Ishikawa (cell line): ENCODE data around the gene ABHD3.

ENCODE experiments used
- CEBPB ChIP-seq: IDR thresholded peaks from 2 replicates; pipeline ENCODE4 v1.6.1; 2012
- CREB1 ChIP-seq: IDR thresholded peaks from 2 replicates; pipeline ENCODE4 v1.6.1; 2012; ENCODE audit warnings: low read depth
- EGR1 ChIP-seq: IDR thresholded peaks from 2 replicates; pipeline ENCODE4 v1.6.1; 2012
- EP300 ChIP-seq: IDR thresholded peaks from 2 replicates; pipeline ENCODE4 v1.6.1; 2012; ENCODE audit warnings: borderline replicate concordance
- FOXM1 ChIP-seq: IDR thresholded peaks from 2 replicates; pipeline ENCODE4 v1.6.1; 2012; ENCODE audit warnings: low read depth, borderline replicate concordance
- NFIC ChIP-seq: IDR thresholded peaks from 2 replicates; pipeline ENCODE4 v1.6.1; 2012
- RAD21 ChIP-seq: IDR thresholded peaks from 2 replicates; pipeline ENCODE4 v1.6.1; 2012; ENCODE audit warnings: low read depth
- TAF1 ChIP-seq: IDR thresholded peaks from 2 replicates; pipeline ENCODE4 v1.6.1; 2012; ENCODE audit warnings: low read depth, mild to moderate bottlenecking
- TCF12 ChIP-seq: IDR thresholded peaks from 2 replicates; pipeline ENCODE4 v1.6.1; 2012; ENCODE audit warnings: low read depth
- TEAD4 ChIP-seq: IDR thresholded peaks from 2 replicates; pipeline ENCODE4 v1.6.1; 2012
- YY1 ChIP-seq: IDR thresholded peaks from 2 replicates; pipeline ENCODE4 v1.6.1; 2012; ENCODE audit warnings: low read depth
- ZBTB7A ChIP-seq: IDR thresholded peaks from 2 replicates; pipeline ENCODE4 v1.6.1; 2012; ENCODE audit warnings: low read depth
- TF ChIP-seq, protein P1 (sequence below): IDR thresholded peaks from 2 replicates; pipeline ENCODE4 v1.6.1; 2012; ENCODE audit warnings: low read depth, mild to moderate bottlenecking
- TF ChIP-seq, protein P2 (sequence below): IDR thresholded peaks from 2 replicates; pipeline ENCODE4 v1.6.1; 2012
- TF ChIP-seq, protein P3 (sequence below): IDR thresholded peaks from 2 replicates; pipeline ENCODE4 v1.6.1; 2012

ABHD3 gene

DNA sequence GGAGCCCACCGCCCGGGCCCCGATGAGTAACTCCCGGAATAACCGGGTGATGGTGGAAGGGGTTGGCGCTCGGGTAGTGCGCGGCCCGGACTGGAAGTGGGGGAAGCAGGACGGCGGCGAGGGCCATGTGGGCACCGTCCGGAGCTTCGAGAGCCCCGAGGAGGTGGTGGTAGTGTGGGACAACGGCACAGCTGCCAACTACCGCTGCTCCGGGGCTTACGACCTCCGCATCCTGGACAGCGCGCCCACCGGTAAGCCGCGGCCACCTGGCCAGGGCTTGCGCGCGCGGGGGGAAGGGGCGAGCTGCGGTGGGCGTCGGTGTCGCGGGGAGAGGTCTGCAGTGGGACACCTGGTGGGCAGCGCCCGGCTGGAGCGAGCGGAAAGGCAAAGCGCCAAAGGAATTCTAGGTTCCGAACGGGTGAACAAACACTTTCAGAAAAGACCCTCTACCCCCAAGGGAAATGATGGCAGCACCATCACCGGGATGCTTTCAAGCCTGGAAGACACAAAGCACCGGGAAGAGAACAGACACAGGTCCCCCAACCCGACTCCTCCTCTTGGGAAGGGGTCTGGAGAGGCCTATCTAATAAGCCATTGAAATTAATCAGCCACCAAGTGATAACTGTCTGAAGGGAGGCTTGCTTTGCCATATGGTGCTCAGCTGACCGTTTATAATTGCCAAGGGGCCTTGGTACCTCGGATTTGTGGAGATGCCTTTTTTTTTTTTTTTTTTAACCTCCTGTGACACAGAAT lies 37.2 kb upstream of the ABHD3 start:
- TF ChIP-seq YY1, result no peak
- TF ChIP-seq TAF1, result no peak
- no peak for TF ChIP-seq CEBPB
- peak; percentile 92 for TF ChIP-seq ZBTB7A
- TF ChIP-seq, protein P1, sequence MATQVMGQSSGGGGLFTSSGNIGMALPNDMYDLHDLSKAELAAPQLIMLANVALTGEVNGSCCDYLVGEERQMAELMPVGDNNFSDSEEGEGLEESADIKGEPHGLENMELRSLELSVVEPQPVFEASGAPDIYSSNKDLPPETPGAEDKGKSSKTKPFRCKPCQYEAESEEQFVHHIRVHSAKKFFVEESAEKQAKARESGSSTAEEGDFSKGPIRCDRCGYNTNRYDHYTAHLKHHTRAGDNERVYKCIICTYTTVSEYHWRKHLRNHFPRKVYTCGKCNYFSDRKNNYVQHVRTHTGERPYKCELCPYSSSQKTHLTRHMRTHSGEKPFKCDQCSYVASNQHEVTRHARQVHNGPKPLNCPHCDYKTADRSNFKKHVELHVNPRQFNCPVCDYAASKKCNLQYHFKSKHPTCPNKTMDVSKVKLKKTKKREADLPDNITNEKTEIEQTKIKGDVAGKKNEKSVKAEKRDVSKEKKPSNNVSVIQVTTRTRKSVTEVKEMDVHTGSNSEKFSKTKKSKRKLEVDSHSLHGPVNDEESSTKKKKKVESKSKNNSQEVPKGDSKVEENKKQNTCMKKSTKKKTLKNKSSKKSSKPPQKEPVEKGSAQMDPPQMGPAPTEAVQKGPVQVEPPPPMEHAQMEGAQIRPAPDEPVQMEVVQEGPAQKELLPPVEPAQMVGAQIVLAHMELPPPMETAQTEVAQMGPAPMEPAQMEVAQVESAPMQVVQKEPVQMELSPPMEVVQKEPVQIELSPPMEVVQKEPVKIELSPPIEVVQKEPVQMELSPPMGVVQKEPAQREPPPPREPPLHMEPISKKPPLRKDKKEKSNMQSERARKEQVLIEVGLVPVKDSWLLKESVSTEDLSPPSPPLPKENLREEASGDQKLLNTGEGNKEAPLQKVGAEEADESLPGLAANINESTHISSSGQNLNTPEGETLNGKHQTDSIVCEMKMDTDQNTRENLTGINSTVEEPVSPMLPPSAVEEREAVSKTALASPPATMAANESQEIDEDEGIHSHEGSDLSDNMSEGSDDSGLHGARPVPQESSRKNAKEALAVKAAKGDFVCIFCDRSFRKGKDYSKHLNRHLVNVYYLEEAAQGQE, result no peak
- TF ChIP-seq NFIC, result no peak
- TF ChIP-seq, protein P2, sequence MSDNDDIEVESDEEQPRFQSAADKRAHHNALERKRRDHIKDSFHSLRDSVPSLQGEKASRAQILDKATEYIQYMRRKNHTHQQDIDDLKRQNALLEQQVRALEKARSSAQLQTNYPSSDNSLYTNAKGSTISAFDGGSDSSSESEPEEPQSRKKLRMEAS, result peak; percentile 59; the same call in 1 of the 2 replicates
- TF ChIP-seq RAD21, result no peak
- no peak for TF ChIP-seq FOXM1
- TF ChIP-seq EGR1, result no peak
- no peak for TF ChIP-seq TEAD4
- TF ChIP-seq, protein P3, sequence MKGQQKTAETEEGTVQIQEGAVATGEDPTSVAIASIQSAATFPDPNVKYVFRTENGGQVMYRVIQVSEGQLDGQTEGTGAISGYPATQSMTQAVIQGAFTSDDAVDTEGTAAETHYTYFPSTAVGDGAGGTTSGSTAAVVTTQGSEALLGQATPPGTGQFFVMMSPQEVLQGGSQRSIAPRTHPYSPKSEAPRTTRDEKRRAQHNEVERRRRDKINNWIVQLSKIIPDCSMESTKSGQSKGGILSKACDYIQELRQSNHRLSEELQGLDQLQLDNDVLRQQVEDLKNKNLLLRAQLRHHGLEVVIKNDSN, result no peak
- no peak for TF ChIP-seq TCF12
- TF ChIP-seq EP300, result no peak

DNA sequence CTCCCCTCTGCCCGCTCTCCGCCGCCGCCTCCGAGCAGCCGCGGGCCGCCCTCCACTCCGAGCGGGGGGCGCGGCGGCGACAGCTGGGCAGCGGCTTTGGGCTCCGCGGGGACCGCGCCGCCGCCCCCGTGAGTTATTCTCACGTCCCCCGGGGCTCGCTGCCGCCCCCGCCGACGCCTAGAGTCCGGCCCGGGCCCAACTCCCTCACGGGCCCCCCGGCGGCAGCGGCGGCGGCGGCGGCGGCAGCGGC lies 36.7 kb upstream of the ABHD3 start:
- TF ChIP-seq ZBTB7A, result no peak
- TF ChIP-seq TAF1, result no peak

DNA sequence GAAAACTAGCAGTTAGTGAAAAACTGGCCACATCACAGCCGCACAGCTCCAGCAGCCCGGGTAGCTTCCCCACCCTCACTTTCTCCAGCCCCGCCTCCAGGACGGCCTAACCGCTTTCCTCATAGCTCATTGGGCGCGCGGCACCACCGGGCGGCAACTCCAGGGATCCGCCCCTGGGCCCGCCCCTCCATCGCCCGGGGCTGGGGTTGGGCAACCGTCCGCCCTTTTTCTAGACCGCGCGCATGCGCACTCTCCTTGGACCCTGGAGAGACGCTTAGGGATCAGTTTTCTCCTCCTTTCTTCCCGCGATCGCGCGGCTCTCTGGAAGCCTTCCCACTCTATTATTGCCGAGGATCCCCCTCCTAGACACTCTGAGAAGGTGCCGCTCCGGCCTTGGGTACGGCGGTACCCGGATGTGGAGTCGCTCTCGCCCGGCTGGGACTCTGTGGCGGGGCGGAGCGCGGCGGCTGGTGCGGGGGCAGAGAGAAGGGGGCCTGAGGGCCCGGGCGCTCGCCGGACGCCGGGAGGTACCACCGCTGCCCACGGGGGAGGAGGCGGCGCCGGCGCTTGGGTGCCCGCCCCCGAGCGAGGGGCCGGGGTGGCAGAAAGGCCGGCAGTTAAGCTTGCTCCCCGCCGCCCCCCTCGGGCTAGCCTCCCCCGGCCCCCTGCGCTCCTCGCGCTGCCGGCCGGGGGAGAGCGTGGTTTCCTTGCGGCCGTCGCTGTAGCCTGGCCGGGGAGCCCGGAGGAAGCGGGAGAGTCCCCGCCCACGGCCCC lies 36.2 kb upstream of the ABHD3 start, which contains the start of gene MIB1:
MIB1 (plus strand) TSS at position 255 of the 774 bp plus-strand sequence. CDS start 792 bp downstream, outside the sequence.
- no peak for TF ChIP-seq NFIC
- no peak for TF ChIP-seq FOXM1
- peak; percentile 76 for TF ChIP-seq EGR1
- peak; percentile 75; the same call in 1 of the 2 replicates for TF ChIP-seq CEBPB
- TF ChIP-seq, protein P2, result no peak; the same call in 1 of the 2 replicates
- peak; percentile 83 for TF ChIP-seq TAF1

DNA sequence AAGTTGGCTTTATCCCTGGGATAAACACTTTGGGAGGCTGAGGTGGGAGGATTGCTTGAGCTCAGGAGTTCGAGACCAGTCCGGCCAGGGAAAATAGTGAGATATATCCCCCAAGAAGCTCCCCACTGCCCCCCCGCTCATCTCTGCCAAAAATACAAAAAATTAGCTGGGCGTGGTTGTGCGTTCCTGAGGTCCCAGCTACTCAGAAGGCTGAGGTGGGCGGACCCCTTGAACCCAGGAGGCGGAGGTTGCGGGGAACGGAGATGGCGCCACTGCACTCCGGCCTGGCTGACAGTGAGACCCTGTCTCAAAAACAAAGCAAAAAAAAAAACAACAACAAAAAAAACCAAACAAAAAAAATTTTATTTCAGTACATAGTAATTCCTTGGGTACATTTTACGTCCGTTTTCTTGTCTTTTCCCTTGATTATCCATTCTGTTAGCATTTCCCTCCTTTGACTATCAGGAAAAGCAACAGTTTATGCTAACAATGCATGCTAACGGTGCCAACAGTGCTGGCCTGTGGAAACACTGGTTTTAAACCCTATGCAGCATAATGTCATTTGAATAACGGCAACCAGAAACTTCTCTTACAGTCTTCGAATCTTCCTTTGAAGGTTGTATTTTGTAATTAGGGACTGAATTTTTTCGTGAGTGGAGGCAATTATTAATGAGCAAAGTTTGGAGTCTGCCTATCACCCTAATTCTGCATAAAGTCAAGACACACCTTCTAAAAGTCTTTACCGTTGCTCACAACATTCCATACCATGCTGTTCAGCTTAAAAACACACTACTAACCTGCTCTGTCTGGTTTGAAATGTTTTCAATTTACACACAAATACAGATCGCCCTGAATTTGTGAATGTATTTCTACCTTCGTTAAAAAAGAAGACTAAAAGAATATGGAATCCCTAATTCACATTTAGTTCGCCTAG lies 35.3 kb upstream of the ABHD3 start:
- TF ChIP-seq TEAD4 (no peak), EP300 (no peak), CREB1 (no peak), TCF12 (no peak), FOXM1 (no peak), RAD21 (no peak), TAF1 (no peak), NFIC (no peak), CEBPB (no peak)
- TF ChIP-seq, protein P3, result no peak

DNA sequence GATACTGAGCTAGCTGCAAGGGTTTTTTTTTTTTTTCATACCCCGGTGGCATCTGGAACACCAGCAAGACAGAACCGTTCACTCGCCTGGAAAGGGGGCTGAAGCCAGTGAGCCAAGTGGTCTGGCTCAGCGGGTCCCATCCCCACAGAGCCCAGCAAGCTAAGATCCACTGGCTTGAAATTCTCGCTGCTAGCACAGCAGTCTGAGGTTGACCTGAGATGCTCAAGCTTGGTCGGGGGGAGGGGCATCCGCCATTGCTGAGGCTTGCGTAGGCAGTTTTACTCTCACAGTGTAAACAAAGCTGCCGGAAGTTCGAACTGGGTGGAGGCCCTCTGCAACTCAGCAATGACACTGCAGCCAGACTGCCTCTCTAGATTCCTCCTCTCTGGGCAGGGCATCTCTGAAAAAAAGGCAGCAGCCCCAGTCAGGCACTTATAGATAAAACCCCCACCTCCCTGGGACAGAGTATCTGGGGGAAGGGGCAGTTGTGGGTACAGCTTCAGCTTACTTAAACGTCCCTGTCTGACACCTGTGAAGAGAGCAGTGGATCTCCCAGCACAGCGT lies 31.0 kb upstream of the ABHD3 start:
- TF ChIP-seq NFIC, result no peak
- no peak for TF ChIP-seq RAD21
- no peak for TF ChIP-seq CREB1
- no peak for TF ChIP-seq FOXM1
- no peak for TF ChIP-seq CEBPB
- TF ChIP-seq TAF1, result no peak
- TF ChIP-seq ZBTB7A, result no peak
- TF ChIP-seq, protein P3, result no peak
- TF ChIP-seq, protein P2, result no peak
- TF ChIP-seq EP300, result no peak
